HG03457 (cell line): ENCODE measurements around the gene C11orf58.

Experiments
- ATAC-seq: cut with Tn5 transposase; IDR thresholded peaks from one replicate; pipeline ENCODE4 v1.9.1; 2021; ENCODE audit warnings: moderate number of reproducible peaks; ENCODE audit not compliant: unreplicated experiment

Gene C11orf58

GRCh38 chr11:16784097-16784496 lies 45.6 kb downstream of the C11orf58 start:
- no peak for ATAC-seq

DNA sequence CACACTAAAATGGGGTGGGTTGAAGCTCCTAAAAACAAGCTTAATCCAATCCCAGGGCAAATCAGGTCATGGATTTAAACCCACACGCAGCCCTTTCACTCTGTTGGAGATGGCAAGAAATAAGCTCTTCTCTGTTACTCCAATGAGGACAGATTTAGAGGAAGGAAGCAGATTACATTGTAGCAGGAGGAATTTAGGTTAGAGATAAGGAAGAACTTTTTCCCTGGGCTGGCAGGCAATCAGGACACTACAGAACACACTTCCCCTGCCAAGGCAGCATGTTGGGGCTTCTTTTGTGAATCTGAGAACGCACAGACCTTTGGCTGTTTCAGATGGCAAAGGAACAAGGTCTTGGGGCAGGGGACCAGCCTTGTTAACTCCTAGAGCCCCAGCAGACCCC lies 46.2 kb downstream of the C11orf58 start:
- no peak for ATAC-seq

GRCh38 chr11:16785520-16786128 lies 47.2 kb downstream of the C11orf58 start:
- ATAC-seq, result peak; percentile 82

GRCh38 chr11:16786131-16786530 lies 47.7 kb downstream of the C11orf58 start:
- ATAC-seq, result no peak

GRCh38 chr11:16787035-16787742 lies 48.7 kb downstream of the C11orf58 start:
- no peak for ATAC-seq

GRCh38 chr11:16788141-16789062 lies 50.0 kb downstream of the C11orf58 start:
- no peak for ATAC-seq

- ATAC-seq, result no peak
Measured at GRCh38 chr11:16789063-16789420, 50.6 kb downstream of the C11orf58 start.

DNA sequence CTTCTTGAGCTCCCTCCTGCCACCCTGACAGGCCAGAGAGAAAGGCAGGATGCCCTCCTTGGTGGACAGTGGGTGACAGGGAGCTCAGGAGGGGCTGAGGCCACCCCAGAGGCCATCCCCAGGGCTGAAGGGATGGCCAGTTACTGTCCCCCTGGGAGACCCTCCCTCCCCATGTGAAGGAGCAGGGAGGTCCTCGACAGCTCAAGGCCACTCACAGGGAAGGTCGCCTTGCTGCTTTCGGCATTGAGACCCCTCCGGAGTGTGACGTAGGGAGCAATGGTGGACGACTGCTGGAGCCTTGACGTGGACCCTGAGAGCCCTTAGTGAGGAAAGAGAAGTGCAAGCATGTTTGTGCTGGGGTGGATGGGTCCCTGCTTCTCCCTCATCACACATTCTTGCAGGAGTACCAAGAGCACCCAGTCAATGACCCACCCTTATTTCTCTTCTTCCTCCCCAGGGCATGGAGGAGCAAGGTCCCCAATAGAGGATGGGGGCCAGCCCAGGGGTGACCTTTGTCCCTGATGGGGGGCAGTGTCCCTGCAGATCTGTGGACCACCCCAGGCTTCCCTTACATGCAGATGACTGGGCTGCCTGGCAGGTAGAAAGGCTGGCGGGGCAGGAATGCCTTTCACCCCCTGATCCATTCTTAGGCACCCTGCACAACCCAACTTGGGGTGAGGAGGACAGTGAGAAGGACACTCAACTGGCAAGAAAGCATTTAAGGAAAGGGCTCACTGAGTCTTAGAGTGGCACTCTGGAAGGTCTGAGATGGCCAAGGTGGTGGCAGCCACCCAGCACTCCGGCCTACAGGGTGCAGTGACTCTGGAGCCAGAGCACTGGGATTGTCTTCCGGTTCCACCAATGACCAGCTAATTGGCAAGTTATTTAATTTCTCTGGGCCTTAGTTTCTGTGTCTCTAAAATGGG lies 51.4 kb downstream of the C11orf58 start:
- no peak for ATAC-seq

- no peak for ATAC-seq
Measured at GRCh38 chr11:16790486-16791190, 52.2 kb downstream of the C11orf58 start.

GRCh38 chr11:16791191-16791961 lies 52.9 kb downstream of the C11orf58 start:
- no peak for ATAC-seq

DNA sequence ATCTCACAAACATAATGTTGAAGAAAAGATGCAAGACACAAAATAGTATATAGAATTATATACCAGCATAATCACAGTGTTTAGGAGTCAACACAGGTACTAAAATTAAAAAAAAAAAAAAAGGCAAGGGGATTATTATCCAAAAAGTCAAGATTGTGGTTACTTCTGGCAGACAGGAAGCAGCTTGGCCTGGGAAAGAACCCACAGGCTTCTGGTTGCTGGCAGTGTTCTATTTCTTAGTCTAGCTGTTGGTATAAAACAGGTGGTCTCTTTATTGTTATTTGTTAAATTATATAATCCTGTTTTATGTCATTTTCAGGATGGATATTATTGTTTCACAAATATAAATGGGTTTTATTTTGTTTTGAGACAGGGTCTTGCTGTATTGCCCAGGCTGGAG lies 54.0 kb downstream of the C11orf58 start:
- ATAC-seq, result no peak

- ATAC-seq, result no peak
Measured at GRCh38 chr11:16793009-16793408, 54.6 kb downstream of the C11orf58 start.

- no peak for ATAC-seq
Measured at GRCh38 chr11:16793511-16793910, 55.1 kb downstream of the C11orf58 start.

DNA sequence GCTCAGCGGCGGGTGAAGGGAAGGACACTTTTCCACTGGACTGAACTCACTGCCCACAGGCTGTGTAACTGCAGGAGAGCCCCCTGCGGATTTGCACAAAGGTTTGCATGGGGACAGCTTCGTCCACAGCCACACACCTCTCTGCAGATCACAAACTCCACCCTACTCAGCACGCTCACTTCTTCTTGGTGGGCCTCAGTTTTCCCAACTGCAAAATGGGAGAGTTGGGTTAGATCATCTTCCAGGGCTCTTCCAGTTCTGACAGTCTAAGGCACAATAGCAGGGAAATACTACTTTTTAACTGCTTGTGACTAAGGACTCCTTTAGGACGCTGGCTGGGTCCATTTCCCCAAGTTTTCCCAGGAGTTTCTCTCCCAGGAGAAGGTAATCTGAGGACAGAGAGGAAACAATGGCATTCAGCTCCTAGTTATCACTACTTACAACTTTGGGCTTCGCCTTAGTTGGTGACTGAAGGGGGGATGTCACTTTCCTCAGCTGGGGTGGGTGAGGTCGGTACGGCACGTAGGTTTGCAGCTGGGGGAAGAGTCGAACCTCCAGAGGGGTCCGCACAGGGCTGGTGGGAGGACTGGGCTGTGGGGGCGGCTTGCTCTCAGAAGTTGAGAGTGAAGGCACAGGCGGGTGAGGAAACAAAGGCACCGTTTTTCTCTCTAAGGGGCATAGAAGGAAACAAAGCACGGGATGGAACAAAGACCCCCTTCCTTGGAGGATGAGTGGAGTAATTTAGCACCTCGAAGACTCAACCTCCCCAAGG lies 55.8 kb downstream of the C11orf58 start:
- no peak for ATAC-seq

GRCh38 chr11:16795146-16795545 lies 56.7 kb downstream of the C11orf58 start:
- ATAC-seq, result no peak

DNA sequence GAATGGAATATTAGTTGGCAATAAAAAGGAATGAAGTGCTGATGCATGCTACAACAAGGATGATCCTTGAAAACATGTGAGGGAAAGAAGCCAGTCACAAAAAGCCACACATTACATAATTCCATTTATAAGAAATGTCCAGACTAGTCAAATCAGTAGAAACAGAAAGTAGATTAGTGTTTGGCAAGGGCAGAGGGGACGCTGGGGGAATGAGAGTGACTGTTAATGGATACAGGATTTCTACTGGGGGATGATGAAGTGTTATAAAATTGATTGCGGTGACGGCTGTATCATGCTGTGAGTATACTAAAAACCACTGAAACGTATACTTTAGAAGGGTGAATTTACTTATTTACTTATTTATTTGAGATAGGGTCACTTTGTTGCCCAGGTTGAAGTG lies 57.9 kb downstream of the C11orf58 start:
- ATAC-seq, result no peak

- no peak for ATAC-seq
Measured at GRCh38 chr11:16797776-16798175, 59.3 kb downstream of the C11orf58 start.

GRCh38 chr11:16799221-16799620 lies 60.8 kb downstream of the C11orf58 start:
- ATAC-seq, result no peak

DNA sequence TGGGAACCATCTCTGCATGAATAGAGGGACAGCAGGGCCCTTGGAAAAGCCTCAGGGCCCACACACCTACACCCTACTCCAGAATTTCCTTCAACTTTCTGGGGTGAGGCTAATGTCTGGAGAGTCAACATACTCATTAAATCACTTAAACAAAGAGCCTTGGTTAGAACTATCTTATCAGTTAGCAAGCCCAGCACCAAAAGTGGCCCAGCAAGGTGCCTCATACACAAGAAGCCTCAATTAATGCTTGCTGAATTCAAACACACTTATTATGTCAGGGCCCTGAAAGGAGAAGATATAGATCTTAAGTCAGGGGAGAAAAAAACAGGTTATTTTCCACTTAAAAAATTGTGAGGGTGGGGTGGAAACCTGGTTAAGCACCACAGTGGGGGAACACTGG lies 61.4 kb downstream of the C11orf58 start:
- ATAC-seq, result no peak
